ENCODE data around the gene UNC13B. TPM values are rescaled to one million over a fixed set of nuclear protein-coding genes. Genes with fewer than 3 reads are reported as not detected.

UNC13B gene
- total RNA-seq, 1 donor from 2014 or later = 24.5 TPM

GRCh38 chr9:35424356-35425352, 262.8 kb downstream of the UNC13B start:
- H3K4me3 Mint-ChIP-seq (ENCODE audit: unreplicated experiment) = no peak overlapping the region
- no peaks in the 10 kb centered on the region for H3K4me1 Mint-ChIP-seq (ENCODE audit: unreplicated experiment)
- no peak for DNase-seq (ENCODE audit: extremely low spot score, unreplicated experiment)
- TF ChIP-seq CTCF (IDR thresholded peaks at IDR 0.05) = no peak
- peaks cover 6% of the 10 kb centered on the region for H3K9me3 Mint-ChIP-seq (ENCODE audit: unreplicated experiment)
- peaks cover 80% of the 10 kb centered on the region for H3K27me3 Mint-ChIP-seq (ENCODE audit: unreplicated experiment)
- no peak overlapping the region for H3K27ac Mint-ChIP-seq (ENCODE audit: unreplicated experiment)
- H3K36me3 Mint-ChIP-seq (ENCODE audit: unreplicated experiment) = peaks cover 3% of the 10 kb centered on the region

DNA sequence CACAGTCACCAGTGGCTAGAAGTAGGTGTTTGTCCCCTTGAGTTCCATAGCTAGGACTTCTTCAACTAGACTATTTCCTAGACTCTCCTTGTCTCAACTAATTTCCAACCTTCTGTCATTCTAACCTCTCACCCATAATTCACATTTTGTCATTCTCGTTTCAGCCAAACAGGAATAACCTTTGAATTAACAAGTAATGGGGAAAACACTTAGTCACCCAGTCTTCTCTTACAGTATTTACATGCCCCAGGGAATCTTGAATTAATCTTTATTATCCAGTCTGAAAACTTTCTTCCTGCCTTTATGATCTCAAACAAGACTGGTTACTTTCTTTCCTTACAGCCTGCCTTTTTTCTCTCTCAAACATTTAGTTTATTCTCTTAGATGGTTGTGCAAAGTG, 264.8 kb downstream of the UNC13B start:
- DNase-seq (ENCODE audit: extremely low spot score, unreplicated experiment) = no peak
- no peaks in the 10 kb centered on the region for H3K36me3 Mint-ChIP-seq (ENCODE audit: unreplicated experiment)
- H3K9me3 Mint-ChIP-seq (ENCODE audit: unreplicated experiment) = no peaks in the 10 kb centered on the region
- peaks cover 74% of the 10 kb centered on the region for H3K27me3 Mint-ChIP-seq (ENCODE audit: unreplicated experiment)
- TF ChIP-seq CTCF (IDR thresholded peaks at IDR 0.05) = no peak
- H3K4me1 Mint-ChIP-seq (ENCODE audit: unreplicated experiment) = no peaks in the 10 kb centered on the region
- H3K27ac Mint-ChIP-seq (ENCODE audit: unreplicated experiment) = no peak overlapping the region
- H3K4me3 Mint-ChIP-seq (ENCODE audit: unreplicated experiment) = no peak overlapping the region

DNA sequence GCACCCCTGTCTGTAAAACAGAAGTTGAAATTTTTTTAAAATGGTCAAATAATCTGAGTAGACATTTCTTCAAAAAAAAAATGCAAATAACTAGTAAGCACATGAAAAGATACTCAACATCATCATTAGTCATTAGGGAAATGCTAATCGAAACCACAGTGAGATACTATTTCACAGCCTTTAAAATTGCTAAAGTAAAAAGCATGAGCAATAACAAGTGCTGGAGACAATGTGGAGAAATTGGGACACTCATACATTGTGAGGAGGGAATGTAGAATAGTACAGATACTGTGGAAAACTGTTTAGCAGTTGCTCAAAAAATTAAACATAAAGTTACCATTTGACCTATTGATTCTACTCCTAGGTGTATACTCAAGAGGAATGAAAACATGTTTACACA, 269.7 kb downstream of the UNC13B start:
- no peaks in the 10 kb centered on the region for H3K4me1 Mint-ChIP-seq (ENCODE audit: unreplicated experiment)
- H3K27ac Mint-ChIP-seq (ENCODE audit: unreplicated experiment) = no peak overlapping the region
- no peak overlapping the region for H3K4me3 Mint-ChIP-seq (ENCODE audit: unreplicated experiment)
- no peak for TF ChIP-seq CTCF (IDR thresholded peaks at IDR 0.05)
- H3K9me3 Mint-ChIP-seq (ENCODE audit: unreplicated experiment) = no peaks in the 10 kb centered on the region
- H3K27me3 Mint-ChIP-seq (ENCODE audit: unreplicated experiment) = peaks cover 82% of the 10 kb centered on the region
- no peaks in the 10 kb centered on the region for H3K36me3 Mint-ChIP-seq (ENCODE audit: unreplicated experiment)
- DNase-seq (ENCODE audit: extremely low spot score, unreplicated experiment) = no peak

GRCh38 chr9:35432076-35432475, 270.3 kb downstream of the UNC13B start:
- TF ChIP-seq CTCF (IDR thresholded peaks at IDR 0.05) = no peak
- no peaks in the 10 kb centered on the region for H3K9me3 Mint-ChIP-seq (ENCODE audit: unreplicated experiment)
- H3K36me3 Mint-ChIP-seq (ENCODE audit: unreplicated experiment) = no peaks in the 10 kb centered on the region
- H3K4me1 Mint-ChIP-seq (ENCODE audit: unreplicated experiment) = no peaks in the 10 kb centered on the region
- H3K27me3 Mint-ChIP-seq (ENCODE audit: unreplicated experiment) = peaks cover 82% of the 10 kb centered on the region
- no peak for DNase-seq (ENCODE audit: extremely low spot score, unreplicated experiment)
- H3K4me3 Mint-ChIP-seq (ENCODE audit: unreplicated experiment) = no peak overlapping the region
- H3K27ac Mint-ChIP-seq (ENCODE audit: unreplicated experiment) = no peak overlapping the region

DNA sequence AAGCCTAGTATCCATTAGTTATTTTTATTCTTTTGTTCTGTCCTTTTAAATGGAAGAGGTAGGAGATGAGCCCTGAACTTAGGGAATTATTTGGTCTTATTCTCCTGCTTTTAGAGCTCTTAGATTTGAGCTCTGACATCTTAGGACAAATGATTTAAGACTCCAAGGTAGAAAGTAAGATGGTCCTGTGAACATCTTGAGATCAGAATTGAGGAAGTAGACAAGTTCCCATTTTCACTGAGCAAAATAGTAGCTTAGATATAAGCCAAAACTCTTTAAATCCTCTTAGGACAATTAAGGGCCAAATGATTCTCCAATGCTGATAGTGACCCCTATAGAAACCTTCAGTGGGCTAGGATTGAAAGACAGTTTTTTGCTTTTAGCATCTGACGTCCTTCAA, 275.1 kb downstream of the UNC13B start:
- no peaks in the 10 kb centered on the region for H3K36me3 Mint-ChIP-seq (ENCODE audit: unreplicated experiment)
- peaks cover 62% of the 10 kb centered on the region for H3K27me3 Mint-ChIP-seq (ENCODE audit: unreplicated experiment)
- no peak overlapping the region for H3K4me3 Mint-ChIP-seq (ENCODE audit: unreplicated experiment)
- no peak for DNase-seq (ENCODE audit: extremely low spot score, unreplicated experiment)
- no peak overlapping the region for H3K27ac Mint-ChIP-seq (ENCODE audit: unreplicated experiment)
- H3K9me3 Mint-ChIP-seq (ENCODE audit: unreplicated experiment) = no peaks in the 10 kb centered on the region
- no peaks in the 10 kb centered on the region for H3K4me1 Mint-ChIP-seq (ENCODE audit: unreplicated experiment)
- TF ChIP-seq CTCF (IDR thresholded peaks at IDR 0.05) = no peak
